Spleen (tissue), 11 donors: ENCODE results near the gene DDAH2. TPM values are rescaled to one million over a fixed set of nuclear protein-coding genes. Genes with fewer than 3 reads are reported as not detected.
A peak's percentile ranks its signal among the peaks of the same experiment; 100 is the strongest.

Source experiments
- DNase-seq: peaks from one replicate; pipeline ENCODE4 v3.0.0-alpha.2; 2020
- H3K27ac ChIP-seq, 8 donors: fragments of 200-600 bp; sonication (generic) in 7 of 8; 1 replicate in 4 of 8; 2 replicates in 4 of 8; pipeline versions ENCODE4 v1.5.0 to v1.8.0; 2016 to 2021; ENCODE audit warnings: inconsistent platforms in 4 of 8, mild to moderate bottlenecking in 4 of 8, moderate library complexity in 1 of 8
- H3K27me3 ChIP-seq, 7 donors: fragments of 200-600 bp; sonication (generic) in 6 of 7; replicated peaks in 1 of 7; 1 replicate in 4 of 7; 2 replicates in 3 of 7; pipeline versions ENCODE4 v1.5.0 to v1.8.0; 2016 to 2021; ENCODE audit warnings: inconsistent platforms in 3 of 7, mild to moderate bottlenecking in 1 of 7
- H3K36me3 ChIP-seq, 6 donors: fragments of 200-600 bp; sonication (generic) in 5 of 6; 1 replicate in 4 of 6; 2 replicates in 2 of 6; pipeline versions ENCODE4 v1.5.0 to v1.8.0; 2016 to 2021; ENCODE audit warnings: inconsistent platforms in 2 of 6
- H3K4me1 ChIP-seq, 6 donors: fragments of 200-600 bp; sonication (generic) in 5 of 6; 1 replicate in 3 of 6; 2 replicates in 3 of 6; pipeline versions ENCODE4 v1.5.0 to v1.8.0; 2016 to 2021; ENCODE audit warnings: inconsistent platforms in 3 of 6
- H3K4me3 ChIP-seq, 8 donors: fragments of 200-600 bp; sonication (generic) in 7 of 8; 1 replicate in 4 of 8; 2 replicates in 4 of 8; pipeline versions ENCODE4 v1.5.0 to v1.8.0; 2016 to 2021; ENCODE audit warnings: inconsistent platforms in 4 of 8, mild to moderate bottlenecking in 4 of 8, moderate library complexity in 2 of 8
- H3K9me3 ChIP-seq, 8 donors: fragments of 200-600 bp; sonication (generic) in 7 of 8; 1 replicate in 4 of 8; 2 replicates in 4 of 8; pipeline versions ENCODE4 v1.5.0 to v1.8.0; 2016 to 2021; ENCODE audit warnings: inconsistent platforms in 4 of 8
- CTCF ChIP-seq, 11 experiments: fragments of 200-600 bp in 7 of 11; fragments of 450-650 bp in 4 of 11; sonication (generic) in 4 of 11; IDR thresholded peaks in 8 of 11; conservative IDR thresholded peaks in 3 of 11; 1 replicate in 7 of 11; 2 replicates in 4 of 11; pipeline versions ENCODE4 v1.4.0 to v1.8.0; 2016 to 2021; ENCODE audit warnings: antibody characterized with exemption in 11 of 11, inconsistent platforms in 4 of 11, mild to moderate bottlenecking in 1 of 11
- POLR2A ChIP-seq, 3 donors: fragments of 450-650 bp; IDR thresholded peaks; one replicate each; pipeline ENCODE4 v1.5.1; 2017; ENCODE audit warnings: antibody characterized with exemption in 3 of 3, mild to moderate bottlenecking in 1 of 3
- POLR2AphosphoS5 ChIP-seq, 3 donors: sonication (generic); formaldehyde crosslinking; IDR thresholded peaks; one replicate each; pipeline ENCODE4 v1.5.1; 2017; ENCODE audit warnings: antibody characterized with exemption in 3 of 3
- WGBS, 5 donors: extraction: QIAGEN DNeasy Blood & Tissue Kit in 3 of 5; methylation state at CpG; one replicate each; pipeline versions ENCODE4 v1.1.5 to v1.1.7; 2013 to 2018; 5-methylcytosine and 5-hydroxymethylcytosine counted together
- intact Hi-C: fragments of 100-400 bp; cut with DNase I; formaldehyde crosslinking; loops from one replicate; pipeline ENCODE4 v1.15.0; 2023; ENCODE audit warnings: low total_unique reads
- polyA plus RNA-seq, 3 donors: library from polyadenylated mRNA; stranded (reverse); fragments of 200-250 nt; gene quantifications; one replicate each; pipeline ENCODE4 v1.2.1, GENCODE V29; 2013
- total RNA-seq, 7 donors: library from RNA; depleted of rRNA in 3 of 7; stranded (reverse); fragments of >200 nt in 3 of 7; fragmentation: NEBNext Ultra II Directional in 4 of 7; extraction: Animal tissue kit (Norgen Biotek cat#: 25700) in 4 of 7; gene quantifications; one replicate each; pipeline versions ENCODE4 v1.1.0 to v1.2.1, GENCODE V29; 2016 to 2021
- donor health status: healthy with polysubstance abuse.
- donor health status: DM: no; HTN: no; CAD: no; lungs with moderate emphysema.
- donor health status: DM: no; HTN: no; CAD: no.
- donor health status: Bipolar disorder and iron deficiency.
- donor health status: healthy.
- donor health status: DM: no; HTN: no; CAD: no.
- donor health status: DM: yes; HTN: yes; CAD: no.

The DDAH2 gene
- total and polyA plus RNA-seq, 10 donors, result 63.0 to 116 (median 76.7) TPM

GRCh38 chr6:31706599-31706998 is 22.5 kb downstream of the DDAH2 start, which contains the start of gene LY6G6F:
TSS of gene LY6G6F (plus strand) at chr6:31706866. CDS start at chr6:31706907, 41 bp downstream.
- H3K27ac ChIP-seq, result no peak within 1 kb of the TSS
- 44 to 74% (median 64%) methylated on average over 3 of the region's 3 CpGs for WGBS, 5 donors
- intact Hi-C loops, result no loop called here
- no peak for TF ChIP-seq CTCF (IDR thresholded peaks at IDR 0.05 in 8 of 11, conservative IDR thresholded peaks at IDR 0.05 in 3 of 11)
- TF ChIP-seq POLR2A (IDR thresholded peaks at IDR 0.05), result no peak
- TF ChIP-seq POLR2AphosphoS5 (IDR thresholded peaks at IDR 0.05), result no peak
- DNase-seq, result no peak
- H3K4me3 ChIP-seq, result no peak within 1 kb of the TSS
- no peaks in the 10 kb centered on the region for H3K9me3 ChIP-seq
- H3K27me3 ChIP-seq, result no peaks in the 10 kb centered on the region
- H3K4me1 ChIP-seq, result peaks cover 7 to 36% (median 24%) of the 10 kb centered on the region in 6 donors
- H3K36me3 ChIP-seq, result peaks cover 0 to 2% (median 0%) of the 10 kb centered on the region in 6 donors

GRCh38 chr6:31705931-31706330 is 23.2 kb downstream of the DDAH2 start:
- H3K4me1 ChIP-seq, result peaks cover 13 to 36% (median 26%) of the 10 kb centered on the region in 6 donors
- intact Hi-C loops, result no loop called here
- no peaks in the 10 kb centered on the region for H3K27me3 ChIP-seq
- TF ChIP-seq POLR2AphosphoS5 (IDR thresholded peaks at IDR 0.05), result no peak
- no peak for TF ChIP-seq CTCF (IDR thresholded peaks at IDR 0.05 in 8 of 11, conservative IDR thresholded peaks at IDR 0.05 in 3 of 11)
- no peak for TF ChIP-seq POLR2A (IDR thresholded peaks at IDR 0.05)
- H3K4me3 ChIP-seq, result no peak overlapping the region
- DNase-seq, result no peak
- H3K36me3 ChIP-seq, result peaks cover 0 to 8% (median 0%) of the 10 kb centered on the region in 6 donors
- 86 to 94% (median 91%) methylated on average over 5 to 6 of the region's 6 CpGs for WGBS, 5 donors
- H3K27ac ChIP-seq, result no peak overlapping the region
- H3K9me3 ChIP-seq, result no peaks in the 10 kb centered on the region

GRCh38 chr6:31702819-31703716 is 26.0 kb downstream of the DDAH2 start, which contains the start of gene ABHD16A:
TSS of gene ABHD16A (minus strand) at chr6:31703324. CDS start at chr6:31703281, 43 bp downstream.
- intact Hi-C loops, result no loop called here
- Histone ChIP-seq H3K27ac (peak within 1 kb of the TSS; percentile 97 to 100 (median 99)), H3K9me3 (no peaks in the 10 kb centered on the region), H3K27me3 (no peaks in the 10 kb centered on the region), H3K4me1 (peaks cover 15 to 54% (median 35%) of the 10 kb centered on the region in 6 donors), H3K36me3 (peaks cover 0 to 37% (median 22%) of the 10 kb centered on the region in 6 donors), H3K4me3 (peak within 1 kb of the TSS; percentile 52 to 82 (median 61))
- peak; percentile 100 for DNase-seq
- TF ChIP-seq POLR2A (IDR thresholded peaks at IDR 0.05) (peak; percentile 89 to 94 (median 92)), CTCF (IDR thresholded peaks at IDR 0.05 in 8 of 11, conservative IDR thresholded peaks at IDR 0.05 in 3 of 11) (peak in 7 of 11 experiments; percentile 25 to 58 (median 48)), POLR2AphosphoS5 (IDR thresholded peaks at IDR 0.05) (peak; percentile 98 to 99 (median 99))
- WGBS, 5 donors, result 1 to 2% (median 1%) methylated on average over 42 to 54 of the region's 54 CpGs

- H3K9me3 ChIP-seq, result no peaks in the 10 kb centered on the region
- intact Hi-C loops, result no loop called here
- 1 to 2% (median 1%) methylated on average over 10 of the region's 10 CpGs for WGBS, 5 donors
These were observed 26.7 kb downstream of the DDAH2 start for GRCh38 chr6:31702405-31702818.

More at GRCh38 chr6:31702405-31702818, 26.7 kb downstream of the DDAH2 start:
- Histone ChIP-seq H3K4me1 (peaks cover 15 to 61% (median 38%) of the 10 kb centered on the region in 6 donors), H3K4me3 (peak overlapping the region; percentile 52 to 82 (median 61)), H3K36me3 (peaks cover 0 to 43% (median 23%) of the 10 kb centered on the region in 6 donors), H3K27me3 (no peaks in the 10 kb centered on the region), H3K27ac (peak overlapping the region; percentile 97 to 100 (median 99))
- no peak for TF ChIP-seq CTCF (IDR thresholded peaks at IDR 0.05 in 8 of 11, conservative IDR thresholded peaks at IDR 0.05 in 3 of 11)
- TF ChIP-seq POLR2AphosphoS5 (IDR thresholded peaks at IDR 0.05), result no peak
- TF ChIP-seq POLR2A (IDR thresholded peaks at IDR 0.05), result no peak
- no peak for DNase-seq
